SHP77 (cell line): ENCODE results near the gene TLK2.
A peak's percentile ranks its signal among the peaks of the same experiment; 100 is the strongest.
"Not testable (repeated sequence)": the region's sequence is repeated elsewhere in the genome, so short reads cannot be mapped to it uniquely, and the experiment has no call there.

ENCODE experiments used
- DNase-seq, 2 experiments: peaks; one replicate each; lab custom pipeline; 2025; lab: John Stamatoyannopoulos, UW

Gene TLK2

GRCh38 chr17:62490990-62491389, 12.4 kb downstream of the TLK2 start:
- DNase-seq = not testable (repeated sequence)

GRCh38 chr17:62493049-62493655, 14.5 kb downstream of the TLK2 start:
- DNase-seq = not testable (repeated sequence)

- not testable (repeated sequence) for DNase-seq
Measured at GRCh38 chr17:62494073-62494472, 15.4 kb downstream of the TLK2 start.

- DNase-seq = not testable (repeated sequence)
Measured at GRCh38 chr17:62496344-62496743, 17.7 kb downstream of the TLK2 start.

- DNase-seq = not testable (repeated sequence)
Measured at GRCh38 chr17:62498796-62499195, 20.2 kb downstream of the TLK2 start.

- not testable (repeated sequence) for DNase-seq
Measured at GRCh38 chr17:62500463-62500862, 21.8 kb downstream of the TLK2 start.

- DNase-seq = not testable (repeated sequence)
Measured at GRCh38 chr17:62504857-62505256, 26.2 kb downstream of the TLK2 start.

- DNase-seq = not testable (repeated sequence)
Measured at GRCh38 chr17:62507191-62507836, 28.7 kb downstream of the TLK2 start.

- not testable (repeated sequence) for DNase-seq
Measured at GRCh38 chr17:62510247-62510819, 31.7 kb downstream of the TLK2 start.

- not testable (repeated sequence) for DNase-seq
Measured at GRCh38 chr17:62511014-62511413, 32.4 kb downstream of the TLK2 start.

GRCh38 chr17:62516376-62516775, 37.8 kb downstream of the TLK2 start:
- DNase-seq = not testable (repeated sequence)

GRCh38 chr17:62521295-62521694, 42.7 kb downstream of the TLK2 start:
- DNase-seq = not testable (repeated sequence)

GRCh38 chr17:62524077-62524476, 45.5 kb downstream of the TLK2 start:
- DNase-seq = not testable (repeated sequence)

- not testable (repeated sequence) for DNase-seq
Measured at GRCh38 chr17:62525317-62525716, 46.7 kb downstream of the TLK2 start.

GRCh38 chr17:62530936-62531335, 52.3 kb downstream of the TLK2 start:
- DNase-seq = not testable (repeated sequence)

GRCh38 chr17:62536557-62536956, 57.9 kb downstream of the TLK2 start:
- not testable (repeated sequence) for DNase-seq

- not testable (repeated sequence) for DNase-seq
Measured at GRCh38 chr17:62541073-62541472, 62.4 kb downstream of the TLK2 start.

GRCh38 chr17:62543278-62543775, 64.7 kb downstream of the TLK2 start:
- DNase-seq = not testable (repeated sequence)

GRCh38 chr17:62546066-62546465, 67.4 kb downstream of the TLK2 start:
- not testable (repeated sequence) for DNase-seq

GRCh38 chr17:62552851-62553659, 74.4 kb downstream of the TLK2 start:
- peak; percentile 10 to 37 for DNase-seq

- not testable (repeated sequence) for DNase-seq
Measured at GRCh38 chr17:62557532-62557931, 78.9 kb downstream of the TLK2 start.

GRCh38 chr17:62558941-62559340, 80.3 kb downstream of the TLK2 start:
- not testable (repeated sequence) for DNase-seq
